GM19238 (cell line): ENCODE measurements around the gene ADAMTSL4.

Experiments
- DNase-seq: peaks from one replicate; pipeline ENCODE4 v3.0.0; 2011; ENCODE audit warnings: low spot score; ENCODE audit not compliant: insufficient read length

ADAMTSL4 gene

DNA sequence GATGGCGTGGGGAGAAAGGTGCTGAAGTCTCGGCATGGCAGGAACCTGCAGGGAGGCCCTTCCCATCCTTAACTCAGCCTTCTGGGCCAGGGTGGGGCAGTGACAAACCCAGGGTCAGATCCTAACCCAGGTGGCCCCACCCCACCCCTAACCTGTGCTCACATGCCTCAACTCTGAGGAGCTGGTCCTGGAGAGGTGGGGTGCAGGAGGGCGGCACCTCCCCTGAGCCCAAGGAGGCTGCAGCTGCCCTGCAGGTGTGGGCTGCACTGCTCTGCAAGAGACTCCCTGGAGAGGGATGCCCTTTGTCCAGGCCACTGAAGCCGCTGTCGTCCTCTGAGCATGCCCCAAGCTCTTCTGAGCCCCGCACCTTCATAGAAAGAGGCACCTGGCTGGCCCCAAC is 15.2 kb upstream of the ADAMTSL4 start:
- DNase-seq, result no peak

DNA sequence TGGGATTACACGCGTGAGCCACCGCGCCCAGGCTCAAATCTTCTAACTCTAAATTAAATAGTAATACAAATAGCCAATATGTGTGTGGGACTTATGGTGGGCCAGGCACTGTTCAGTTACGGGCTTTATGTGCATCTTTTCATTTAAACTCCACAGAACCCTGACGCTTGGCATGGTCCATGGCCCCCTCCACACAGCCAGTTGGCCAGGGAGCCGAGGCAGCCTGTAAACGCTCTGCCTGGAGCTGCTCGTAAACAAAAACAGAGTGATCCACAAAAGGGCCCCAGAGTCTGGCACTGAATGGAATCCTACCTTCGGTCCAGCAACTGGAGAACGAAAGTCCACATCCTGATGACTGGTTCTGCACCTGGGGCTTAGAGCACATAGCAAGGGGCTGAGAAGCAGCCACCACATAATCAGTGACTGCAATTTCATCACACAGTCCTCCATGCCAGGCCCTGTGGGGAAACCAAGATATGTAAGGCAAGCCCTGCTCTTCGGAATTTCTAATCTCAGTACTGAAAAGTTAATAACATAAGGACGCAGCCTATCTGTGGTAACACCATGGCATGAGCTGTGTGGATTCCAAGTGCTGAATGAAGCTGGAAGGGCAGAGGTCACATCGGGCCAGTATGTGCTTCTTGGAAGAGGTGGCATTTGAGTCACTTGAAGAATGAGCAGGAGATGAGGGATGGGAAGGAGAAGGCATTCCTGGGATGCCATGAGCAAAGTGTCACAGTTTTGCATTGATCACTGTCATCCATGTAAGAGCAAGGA is 13.5 kb upstream of the ADAMTSL4 start:
- no peak for DNase-seq

DNA sequence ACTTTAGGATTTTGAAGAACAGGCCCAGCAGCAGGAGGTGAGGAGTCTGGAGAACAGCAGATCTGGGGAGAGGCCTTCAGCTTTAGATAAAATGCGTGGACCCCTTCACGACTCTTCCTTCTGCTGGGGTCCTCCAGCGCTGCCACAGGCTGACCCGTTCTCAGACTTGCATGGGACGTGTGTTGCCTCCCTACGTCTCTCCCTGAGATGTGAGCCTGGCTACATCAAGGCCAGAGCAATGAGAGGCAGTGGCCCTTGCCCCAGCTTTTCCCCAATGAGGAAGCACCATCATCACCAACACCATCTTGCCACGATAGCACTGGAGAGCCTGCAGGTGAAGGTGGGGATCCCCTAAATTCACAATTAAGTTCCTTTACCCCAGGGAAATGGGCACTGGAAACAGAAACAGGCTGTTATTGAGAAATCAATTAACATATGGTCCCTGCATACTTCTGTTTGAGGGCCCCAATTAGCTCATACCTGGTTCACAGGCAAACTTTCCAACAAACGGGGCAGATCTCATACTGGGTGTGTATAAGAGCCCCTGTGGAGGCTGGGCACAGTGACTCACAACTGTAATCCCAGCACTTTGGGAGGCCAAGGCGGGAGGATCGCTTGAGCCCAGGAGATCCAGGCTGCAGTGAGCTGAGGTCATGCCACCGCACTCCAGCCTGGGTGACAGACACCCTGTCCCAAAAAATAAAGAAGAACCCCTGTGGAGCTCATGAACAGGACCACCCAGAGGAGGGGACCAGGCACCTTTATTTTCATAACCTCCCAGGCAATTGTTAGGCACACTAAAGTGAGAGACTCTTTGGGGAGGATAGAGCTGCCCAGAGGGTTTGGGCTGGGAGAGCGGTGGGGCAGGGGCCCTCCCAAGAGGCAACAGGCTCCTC is 12.1 kb upstream of the ADAMTSL4 start:
- no peak for DNase-seq

DNA sequence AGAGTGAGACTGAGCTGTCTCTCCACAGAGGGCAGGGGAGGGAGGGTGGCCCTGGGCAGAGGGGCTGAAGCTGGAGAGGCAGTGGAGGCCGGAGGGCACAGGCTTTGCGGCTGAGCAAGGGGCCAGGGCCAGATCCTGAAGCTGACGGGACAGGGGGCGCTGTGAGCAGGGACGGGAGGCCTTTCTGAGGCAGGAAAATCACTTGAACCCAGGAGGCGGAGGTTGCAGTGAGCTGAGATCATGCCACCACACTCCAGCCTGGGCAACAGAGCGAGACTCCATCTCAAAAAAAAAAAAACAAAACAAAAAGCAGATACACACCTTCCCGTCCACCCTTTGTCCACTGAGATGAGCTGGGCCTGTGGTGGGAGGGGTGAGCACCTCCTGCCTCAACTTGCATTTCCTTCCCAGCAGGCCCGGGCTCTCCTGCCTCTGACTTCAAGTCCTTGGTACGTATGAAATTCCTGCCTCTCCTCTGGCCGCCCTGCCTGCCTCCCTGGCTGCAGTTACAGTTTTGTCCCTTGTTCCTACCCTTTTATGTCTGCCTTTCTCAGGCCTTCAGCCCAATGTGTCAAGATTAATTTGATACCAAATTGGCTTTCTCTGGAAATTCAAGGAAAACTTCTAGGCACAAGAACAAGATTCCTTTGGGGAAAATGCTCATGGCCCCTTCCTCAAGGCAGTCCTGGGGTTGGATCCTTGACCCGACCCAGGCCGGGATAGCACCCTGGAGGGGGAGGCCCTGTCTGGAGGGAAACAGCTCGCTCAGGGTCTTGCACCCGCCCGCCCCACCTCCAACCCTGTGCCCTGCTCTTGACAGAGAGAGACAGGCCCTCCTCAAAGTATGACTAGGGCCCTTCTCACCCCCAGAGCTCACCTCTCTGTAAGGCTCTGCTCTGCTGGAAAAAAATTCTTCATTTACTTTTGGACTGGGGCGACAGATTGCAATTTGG is 11.2 kb upstream of the ADAMTSL4 start:
- no peak for DNase-seq

DNA sequence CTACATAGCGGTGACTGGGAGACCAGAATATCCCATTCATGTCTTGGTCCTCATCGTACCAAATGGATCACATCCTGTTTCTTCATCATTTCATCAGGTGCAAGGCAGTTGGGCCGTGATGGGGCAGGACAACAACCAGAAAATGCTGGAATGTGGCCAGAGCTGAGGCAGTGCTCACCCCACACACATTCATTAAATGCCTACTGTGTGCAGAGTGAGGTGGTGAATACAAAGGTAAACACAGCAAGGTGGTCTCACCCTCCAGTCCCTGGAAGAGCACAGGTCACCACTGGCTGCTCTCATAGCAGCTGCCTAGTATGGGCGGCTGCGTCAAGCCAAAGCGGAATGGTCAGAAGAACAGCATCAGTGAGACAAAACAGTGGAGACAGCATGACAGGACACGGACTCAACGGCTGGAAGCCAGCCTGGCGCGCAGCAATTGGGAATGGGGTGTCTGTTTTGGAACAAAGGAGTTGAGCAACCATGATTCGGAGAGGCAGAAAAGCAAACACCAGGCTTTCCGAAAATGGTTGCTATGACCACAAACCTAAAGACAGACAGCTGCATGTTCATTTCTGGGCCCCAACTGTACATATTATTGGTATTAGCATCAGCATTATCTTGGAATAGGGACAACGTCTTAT is 5.6 kb upstream of the ADAMTSL4 start:
- no peak for DNase-seq

DNA sequence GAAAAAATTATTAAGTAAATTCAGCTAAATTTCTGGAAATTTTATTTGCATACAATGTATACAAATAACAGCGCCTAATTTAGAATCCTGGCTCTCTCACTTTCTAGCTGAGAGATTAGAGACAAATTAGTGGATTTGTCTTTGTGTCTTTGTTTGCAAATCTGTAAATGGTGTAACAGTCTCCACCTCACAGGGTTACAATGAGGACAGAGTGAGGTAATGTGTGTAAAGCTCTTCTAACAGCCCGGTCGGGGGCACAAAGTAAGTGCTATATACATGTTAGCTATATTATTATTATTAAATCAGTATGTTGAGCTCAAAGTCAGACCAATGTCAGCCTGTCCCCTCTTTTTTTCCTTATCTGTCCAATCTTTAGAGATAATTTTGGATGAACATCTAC is 5.0 kb upstream of the ADAMTSL4 start:
- DNase-seq, result no peak

DNA sequence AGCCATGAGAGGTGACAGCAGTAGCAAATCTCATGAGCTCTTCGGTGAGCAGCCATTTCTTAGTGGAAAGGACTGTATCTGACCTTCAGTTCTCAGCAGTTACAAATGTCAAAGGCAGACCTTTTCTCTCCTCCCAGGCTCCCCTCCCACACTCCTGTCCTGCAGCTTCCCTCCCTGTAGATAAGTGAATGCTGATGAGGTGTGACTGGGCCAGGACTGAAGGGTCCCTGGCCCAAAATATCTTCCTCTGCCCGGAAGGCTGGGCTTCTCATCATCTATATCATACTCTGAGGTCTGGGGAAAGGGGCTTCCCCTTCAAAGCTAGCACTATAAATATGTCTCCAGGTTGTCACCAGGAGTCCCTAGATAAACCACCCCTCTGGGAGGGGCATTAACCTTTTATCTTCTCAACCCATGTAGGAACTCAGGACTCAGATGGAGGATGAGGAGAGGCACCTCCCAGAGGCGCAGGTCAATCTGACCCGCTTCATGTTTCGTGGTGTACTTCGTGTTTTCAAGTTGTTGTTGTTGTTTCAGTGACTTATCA is 3.6 kb upstream of the ADAMTSL4 start:
- DNase-seq, result no peak

DNA sequence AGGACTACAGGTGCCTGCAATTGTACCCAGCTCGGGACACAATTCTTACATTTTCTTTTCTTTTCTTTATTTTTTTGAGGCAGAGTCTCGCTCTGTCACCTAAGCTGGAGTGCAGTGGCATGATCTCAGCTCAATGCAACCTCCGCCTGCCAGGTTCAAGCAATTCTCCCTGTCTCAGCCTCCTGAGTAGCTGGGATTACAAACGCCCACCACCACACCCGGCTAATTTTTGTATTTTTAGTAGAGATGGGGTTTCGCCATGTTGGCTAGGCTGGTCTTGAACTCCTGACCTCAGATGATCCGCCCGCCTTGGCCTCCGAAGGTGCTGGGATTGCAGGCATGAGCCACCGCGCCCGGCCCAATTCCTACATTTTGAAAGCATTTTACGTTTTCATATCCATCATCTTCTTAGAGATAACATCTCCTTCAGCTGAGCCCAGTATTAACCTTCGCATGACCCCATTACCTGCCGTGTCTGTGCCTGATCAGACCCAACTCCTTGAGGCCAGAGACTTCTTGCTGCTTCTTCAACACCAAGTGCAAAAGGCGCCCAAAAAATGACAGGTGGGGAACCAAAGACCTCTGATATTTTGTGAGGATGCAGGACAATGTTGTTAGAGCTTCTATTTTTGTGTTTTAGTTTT is 2.8 kb upstream of the ADAMTSL4 start:
- DNase-seq, result no peak

DNA sequence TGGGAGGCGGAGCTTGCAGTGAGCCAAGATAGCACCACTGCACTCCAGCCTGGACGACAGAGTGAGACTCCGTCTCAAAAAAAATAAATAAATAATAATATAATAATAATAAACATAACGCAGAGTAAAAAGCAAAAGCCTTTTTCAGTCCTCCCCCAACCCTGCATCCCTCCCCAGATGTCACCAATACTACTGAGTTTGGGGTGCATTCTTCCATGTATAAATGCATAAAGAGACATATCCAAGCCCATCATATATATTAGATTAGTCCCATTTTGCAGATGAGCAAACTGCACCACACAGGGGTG is 930 bp upstream of the ADAMTSL4 start:
- no peak for DNase-seq

DNA sequence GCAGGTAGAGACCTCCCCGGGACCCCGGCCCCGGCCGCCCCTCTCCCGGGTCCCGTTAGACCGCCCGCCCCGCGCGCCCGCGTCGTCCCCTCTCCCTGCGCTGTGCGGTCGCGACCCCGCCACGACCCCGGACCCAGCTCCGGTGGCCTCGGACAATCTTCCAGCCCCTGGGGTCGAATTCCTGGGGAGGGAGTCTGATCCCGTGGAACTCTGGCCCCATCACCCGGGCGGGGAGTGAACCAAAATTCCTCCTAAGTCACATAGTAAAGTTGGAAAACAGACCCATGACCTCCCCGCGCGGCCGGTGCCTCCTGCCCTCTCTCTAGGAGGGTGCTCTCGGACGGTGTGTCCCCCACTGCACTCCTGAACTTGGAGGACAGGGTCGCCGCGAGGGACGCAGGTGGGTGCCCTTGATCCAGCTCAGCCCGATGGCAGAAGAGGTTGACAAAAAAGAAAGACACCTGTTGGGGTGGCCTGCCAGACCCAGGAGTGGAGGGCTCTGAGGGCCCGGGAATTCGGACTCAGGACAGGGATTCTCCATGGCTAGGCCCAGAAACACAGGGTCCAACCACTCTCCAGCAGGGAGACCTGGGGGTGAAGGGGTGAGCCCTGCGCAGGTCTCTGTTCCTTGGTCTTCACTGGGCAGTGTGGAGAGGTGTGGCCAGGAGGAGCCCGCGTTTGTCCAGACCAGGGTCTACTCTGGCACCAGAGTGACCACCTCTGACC is 451 bp downstream of the ADAMTSL4 start:
- no peak for DNase-seq

DNA sequence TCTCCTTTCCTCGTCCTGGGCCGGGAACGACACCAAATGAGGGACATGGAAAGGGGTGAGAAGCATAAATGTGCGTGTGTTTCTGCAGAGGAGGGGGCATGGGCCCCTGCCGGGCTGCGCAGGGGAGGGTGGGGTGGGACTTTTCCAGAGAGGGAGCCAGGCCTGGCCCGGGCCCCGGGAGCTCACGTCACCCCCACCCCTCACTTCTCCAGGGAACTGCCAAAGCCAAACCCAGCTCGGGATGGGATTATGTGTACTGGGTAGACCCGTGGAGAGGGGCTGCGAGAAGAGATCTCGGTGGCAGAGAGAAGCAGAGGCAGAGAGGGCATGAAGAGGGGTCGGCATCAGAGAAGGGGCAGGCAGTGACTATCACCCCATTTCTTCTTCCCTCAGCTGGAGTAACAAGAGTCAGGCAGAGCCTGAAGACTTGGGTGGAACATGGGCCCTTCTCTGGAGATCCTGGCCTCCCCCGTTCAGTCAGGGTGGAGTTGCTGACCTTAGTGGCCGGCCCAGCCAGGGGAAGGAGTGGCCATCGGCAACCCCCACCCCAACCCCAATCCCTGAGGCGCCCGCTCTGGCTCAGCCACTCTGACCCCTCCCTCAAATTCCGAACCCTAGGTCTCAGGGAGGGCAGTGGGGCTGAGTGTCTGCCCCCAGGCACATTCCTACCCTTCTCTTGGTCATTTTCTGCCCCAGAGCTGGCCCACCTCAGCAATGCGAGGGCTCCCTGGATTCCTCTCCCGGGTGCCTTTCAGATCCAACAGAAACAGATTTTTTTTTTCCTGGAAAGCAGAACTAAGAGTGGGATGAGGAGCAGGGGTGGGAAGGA is 1.2 kb downstream of the ADAMTSL4 start:
- no peak for DNase-seq

DNA sequence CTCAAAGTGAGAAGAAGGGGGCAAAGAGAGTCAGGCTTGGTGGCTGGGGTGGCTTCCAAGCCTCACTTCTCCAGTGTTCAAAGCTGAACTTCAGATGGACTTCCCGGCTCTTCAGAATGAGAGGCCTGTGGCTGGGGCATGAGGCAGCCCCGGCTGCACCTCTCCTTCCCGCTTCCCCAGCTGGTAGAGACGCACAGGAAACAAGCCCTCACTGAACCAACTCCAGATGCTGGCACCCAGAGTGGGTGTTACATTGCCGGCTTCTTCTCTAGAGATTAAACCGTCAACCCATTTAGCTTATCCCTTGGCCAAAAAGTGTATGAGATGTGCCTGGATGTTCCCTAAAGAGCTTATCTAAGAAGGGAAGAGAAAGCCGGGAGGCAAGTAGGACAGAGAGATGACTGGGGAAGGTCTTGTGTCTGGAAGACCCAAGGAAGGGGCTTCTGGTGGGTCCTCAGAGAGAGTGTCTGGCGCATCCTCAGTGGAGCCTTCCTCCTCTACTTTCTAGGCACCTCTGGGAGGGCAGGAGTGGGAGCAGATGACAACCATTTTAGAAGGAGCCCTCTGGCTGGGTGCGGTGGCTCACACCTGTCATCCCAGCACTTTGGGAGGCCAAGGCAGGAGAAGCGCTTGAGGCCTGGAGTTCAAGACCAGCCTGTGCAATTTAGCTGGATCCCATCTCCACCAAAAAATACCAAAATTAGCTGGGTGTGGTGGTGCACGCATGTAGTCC is 2.0 kb downstream of the ADAMTSL4 start:
- DNase-seq, result no peak

DNA sequence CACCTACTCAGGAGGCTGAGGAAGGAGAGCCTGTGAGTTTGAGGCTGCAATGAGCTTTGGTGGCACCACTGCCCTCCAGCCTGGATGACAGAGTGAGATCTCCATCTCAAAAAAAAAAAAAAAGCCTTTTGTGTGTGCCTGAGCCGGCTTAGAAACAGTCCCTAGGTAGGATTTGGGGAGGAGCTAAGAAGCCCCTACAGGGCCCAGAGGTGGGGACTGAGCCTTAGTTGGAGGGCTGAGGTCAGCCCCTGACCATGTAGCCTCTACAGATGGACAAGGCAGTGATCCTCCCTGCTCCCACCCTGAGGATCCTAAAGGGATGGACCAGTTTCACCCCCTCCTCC is 2.5 kb downstream of the ADAMTSL4 start:
- no peak for DNase-seq

DNA sequence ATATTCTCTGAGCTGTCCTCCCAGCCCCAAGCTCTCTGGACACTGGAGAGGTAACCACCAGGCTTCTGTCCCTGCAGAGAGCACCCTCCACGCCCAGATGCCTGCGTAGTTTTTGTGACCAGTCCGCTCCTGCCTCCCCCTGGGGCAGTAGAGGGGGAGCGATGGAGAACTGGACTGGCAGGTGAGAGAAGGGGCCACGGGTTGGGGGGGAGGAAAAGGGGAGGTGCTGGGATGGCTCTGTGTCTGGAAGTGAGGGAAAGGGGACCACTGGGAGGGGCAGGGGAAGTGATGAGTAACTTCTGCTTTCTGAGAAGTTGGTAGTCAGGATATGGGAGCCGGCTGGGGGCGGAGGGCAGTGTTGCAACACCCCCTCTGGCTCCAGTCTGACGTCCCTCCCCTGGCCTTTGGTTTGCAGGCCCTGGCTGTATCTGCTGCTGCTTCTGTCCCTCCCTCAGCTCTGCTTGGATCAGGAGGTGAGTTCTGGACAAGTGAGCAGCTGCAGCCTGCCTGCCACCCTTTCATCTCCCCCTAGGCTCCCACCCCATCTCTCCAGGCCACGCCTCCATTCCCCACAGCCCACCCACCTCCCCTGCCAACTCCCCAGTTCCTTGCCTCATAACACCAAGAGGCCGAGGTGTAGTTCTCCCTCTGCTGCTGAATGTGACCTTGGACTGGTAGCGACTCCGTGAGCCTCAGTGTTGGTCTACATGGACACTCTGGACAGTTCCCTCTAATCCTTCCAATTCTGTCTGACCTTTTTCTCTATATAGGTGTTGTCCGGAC is 3.1 kb downstream of the ADAMTSL4 start:
- DNase-seq, result no peak

DNA sequence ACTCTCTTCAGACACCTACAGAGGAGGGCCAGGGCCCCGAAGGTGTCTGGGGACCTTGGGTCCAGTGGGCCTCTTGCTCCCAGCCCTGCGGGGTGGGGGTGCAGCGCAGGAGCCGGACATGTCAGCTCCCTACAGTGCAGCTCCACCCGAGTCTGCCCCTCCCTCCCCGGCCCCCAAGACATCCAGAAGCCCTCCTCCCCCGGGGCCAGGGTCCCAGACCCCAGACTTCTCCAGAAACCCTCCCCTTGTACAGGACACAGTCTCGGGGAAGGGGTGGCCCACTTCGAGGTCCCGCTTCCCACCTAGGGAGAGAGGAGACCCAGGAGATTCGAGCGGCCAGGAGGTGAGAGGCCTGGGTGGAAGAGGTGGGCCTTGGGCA is 3.7 kb downstream of the ADAMTSL4 start:
- DNase-seq, result no peak

DNA sequence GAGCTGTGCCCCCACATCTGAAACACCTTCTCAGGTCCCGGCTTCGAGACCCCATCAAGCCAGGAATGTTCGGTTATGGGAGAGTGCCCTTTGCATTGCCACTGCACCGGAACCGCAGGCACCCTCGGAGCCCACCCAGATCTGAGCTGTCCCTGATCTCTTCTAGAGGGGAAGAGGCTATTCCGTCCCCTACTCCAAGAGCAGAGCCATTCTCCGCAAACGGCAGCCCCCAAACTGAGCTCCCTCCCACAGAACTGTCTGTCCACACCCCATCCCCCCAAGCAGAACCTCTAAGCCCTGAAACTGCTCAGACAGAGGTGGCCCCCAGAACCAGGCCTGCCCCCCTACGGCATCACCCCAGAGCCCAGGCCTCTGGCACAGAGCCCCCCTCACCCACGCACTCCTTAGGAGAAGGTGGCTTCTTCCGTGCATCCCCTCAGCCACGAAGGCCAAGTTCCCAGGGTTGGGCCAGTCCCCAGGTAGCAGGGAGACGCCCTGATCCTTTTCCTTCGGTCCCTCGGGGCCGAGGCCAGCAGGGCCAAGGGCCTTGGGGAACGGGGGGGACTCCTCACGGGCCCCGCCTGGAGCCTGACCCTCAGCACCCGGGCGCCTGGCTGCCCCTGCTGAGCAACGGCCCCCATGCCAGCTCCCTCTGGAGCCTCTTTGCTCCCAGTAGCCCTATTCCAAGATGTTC is 4.3 kb downstream of the ADAMTSL4 start:
- DNase-seq, result no peak

DNA sequence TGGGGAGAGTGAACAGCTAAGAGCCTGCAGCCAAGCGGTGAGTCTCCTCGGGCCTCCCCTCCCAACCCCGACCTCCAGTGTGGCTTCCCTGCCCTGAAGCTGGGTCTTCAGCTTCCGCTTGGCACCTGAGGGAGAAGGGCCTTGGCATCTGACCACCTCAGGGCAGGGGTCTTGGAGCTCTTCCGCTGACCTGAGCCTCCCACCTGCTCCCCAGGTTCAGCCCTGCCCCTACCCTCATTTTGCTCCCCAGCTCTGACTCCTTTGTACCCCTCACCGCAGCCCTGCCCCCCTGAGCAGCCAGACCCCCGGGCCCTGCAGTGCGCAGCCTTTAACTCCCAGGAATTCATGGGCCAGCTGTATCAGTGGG is 4.9 kb downstream of the ADAMTSL4 start:
- DNase-seq, result no peak
